ENCODE data around the gene PPP1R14C.
A peak's percentile ranks its signal among the peaks of the same experiment; 100 is the strongest.
"Not testable (repeated sequence)": the region's sequence is repeated elsewhere in the genome, so short reads cannot be mapped to it uniquely, and the experiment has no call there.

Gene PPP1R14C, protein sequence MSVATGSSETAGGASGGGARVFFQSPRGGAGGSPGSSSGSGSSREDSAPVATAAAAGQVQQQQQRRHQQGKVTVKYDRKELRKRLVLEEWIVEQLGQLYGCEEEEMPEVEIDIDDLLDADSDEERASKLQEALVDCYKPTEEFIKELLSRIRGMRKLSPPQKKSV

GRCh38 chr6:150142670-150143515 is at the start of gene PPP1R14C:
TSS of gene PPP1R14C (plus strand) at chr6:150143044. CDS start at chr6:150143193, 149 bp downstream.
- DNase-seq, result peak; percentile 67

DNA sequence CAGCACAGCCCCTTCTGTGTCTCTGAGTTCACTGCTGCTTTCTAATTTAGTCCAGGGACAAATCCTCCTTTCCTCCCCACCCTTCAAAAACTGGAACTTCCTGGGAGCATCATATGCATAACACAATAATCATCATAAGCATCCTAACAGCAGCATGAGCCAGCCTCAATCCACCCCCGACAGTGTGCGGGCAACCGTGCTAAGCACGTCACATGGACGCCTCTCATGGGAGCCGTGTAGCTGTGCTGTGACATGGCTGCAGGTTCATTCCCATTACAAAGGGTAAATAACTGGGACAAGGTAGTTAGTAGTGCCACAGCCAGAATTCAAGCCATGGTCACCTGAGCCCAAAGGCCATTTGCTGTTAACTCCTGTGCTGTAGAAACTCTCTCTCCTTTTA is 49.4 kb upstream of the PPP1R14C start:
- DNase-seq, result no peak

GRCh38 chr6:150098155-150098554 is 44.7 kb upstream of the PPP1R14C start:
- DNase-seq, result no peak

GRCh38 chr6:150099546-150099945 is 43.3 kb upstream of the PPP1R14C start:
- DNase-seq, result no peak

DNA sequence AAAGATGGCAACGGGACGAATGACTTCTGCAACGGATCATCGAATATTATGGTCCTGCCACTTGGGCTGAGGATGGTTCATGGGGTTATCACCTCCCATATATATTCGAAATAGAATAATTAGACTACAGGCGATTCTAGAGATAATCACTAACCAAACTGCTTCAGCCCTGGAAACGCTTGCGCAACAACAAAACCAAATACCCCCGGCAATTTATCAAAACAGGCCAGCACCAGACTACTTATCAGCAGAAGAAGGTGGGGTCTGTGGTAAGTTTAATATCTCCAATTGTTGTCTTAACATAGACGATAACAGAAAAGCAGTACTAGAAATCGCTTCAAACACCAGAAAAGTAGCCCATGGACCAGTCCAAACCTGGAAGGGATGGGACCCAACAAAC is 42.9 kb upstream of the PPP1R14C start:
- DNase-seq, result no peak

- no peak for DNase-seq
Observed at GRCh38 chr6:150100745-150101144, 42.1 kb upstream of the PPP1R14C start.

GRCh38 chr6:150102750-150103270 is 40.0 kb upstream of the PPP1R14C start:
- no peak for DNase-seq

DNA sequence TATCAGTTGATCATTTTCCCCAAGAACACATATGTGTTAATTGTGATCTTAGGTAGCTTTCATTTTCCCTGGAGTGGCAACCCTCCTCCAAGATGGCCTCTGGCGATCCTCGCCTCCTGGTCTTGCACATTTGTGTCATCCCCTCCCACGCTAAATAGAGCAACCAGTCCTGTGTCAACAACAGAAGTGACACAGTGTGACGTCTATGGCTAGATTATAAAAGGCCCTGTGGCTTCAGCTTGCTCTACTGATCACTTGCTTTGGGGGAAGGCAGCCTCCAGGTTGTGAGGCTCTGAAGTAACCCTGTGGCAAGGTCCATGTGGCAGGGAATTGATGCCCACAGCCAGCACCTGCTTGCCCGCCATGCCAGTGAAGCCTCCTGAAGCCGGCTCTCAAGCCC is 30.6 kb upstream of the PPP1R14C start:
- DNase-seq, result no peak

GRCh38 chr6:150115769-150116168 is 27.1 kb upstream of the PPP1R14C start:
- DNase-seq, result no peak

DNA sequence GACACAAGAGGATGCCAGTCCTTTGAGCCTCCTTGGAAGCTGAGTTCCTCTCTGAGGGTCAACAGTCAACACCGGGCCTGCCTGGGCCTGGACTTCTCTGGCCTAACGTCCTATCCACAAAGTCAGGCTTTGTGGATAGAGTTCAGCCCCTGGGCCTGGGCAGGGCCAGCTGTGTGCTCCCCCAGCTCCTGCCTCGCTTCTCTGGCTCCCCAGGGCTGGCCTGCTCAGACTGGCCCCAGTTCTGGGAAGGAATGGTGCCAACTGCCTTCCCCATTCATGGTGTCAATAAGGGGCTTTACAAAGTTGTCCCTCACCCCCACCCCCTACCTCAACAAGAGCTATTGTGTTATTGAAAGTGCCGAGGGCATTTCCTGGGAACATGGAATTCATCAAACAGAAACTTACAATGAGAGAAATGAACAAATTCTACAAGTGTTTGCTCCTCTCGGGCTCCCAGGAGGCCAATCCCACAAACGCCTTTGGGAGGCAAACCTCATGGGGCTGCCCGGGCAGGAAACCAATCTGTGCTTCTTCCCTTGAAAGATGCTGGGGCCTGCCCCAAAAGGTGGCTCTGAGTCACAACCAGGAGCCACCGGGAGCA is 26.5 kb upstream of the PPP1R14C start:
- DNase-seq, result no peak

- peak; percentile 56 for DNase-seq
Observed at GRCh38 chr6:150118203-150118602, 24.6 kb upstream of the PPP1R14C start.

GRCh38 chr6:150118627-150119026 is 24.2 kb upstream of the PPP1R14C start:
- DNase-seq, result peak; percentile 91

- DNase-seq, result peak; percentile 83
Observed at GRCh38 chr6:150119173-150119572, 23.7 kb upstream of the PPP1R14C start.

DNA sequence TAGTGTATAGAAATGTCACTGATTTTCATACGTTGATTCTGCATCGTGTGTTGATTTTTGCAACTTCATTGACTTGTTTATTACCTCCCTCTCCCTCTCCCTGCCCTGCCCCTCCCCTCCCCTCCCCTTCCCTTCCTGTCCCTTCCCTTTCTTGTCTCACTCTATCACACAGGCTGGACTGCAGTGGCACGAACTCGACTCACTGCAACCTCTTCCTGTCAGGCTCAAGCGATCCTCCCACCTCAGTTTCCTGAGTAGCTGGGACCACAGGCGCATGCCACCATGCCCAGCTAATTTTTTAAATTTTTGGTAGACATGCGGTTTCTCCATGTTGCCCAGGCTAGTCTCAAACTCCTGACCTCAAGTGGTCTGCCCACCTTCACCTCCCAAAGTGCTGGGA is 19.2 kb upstream of the PPP1R14C start:
- DNase-seq, result no peak

DNA sequence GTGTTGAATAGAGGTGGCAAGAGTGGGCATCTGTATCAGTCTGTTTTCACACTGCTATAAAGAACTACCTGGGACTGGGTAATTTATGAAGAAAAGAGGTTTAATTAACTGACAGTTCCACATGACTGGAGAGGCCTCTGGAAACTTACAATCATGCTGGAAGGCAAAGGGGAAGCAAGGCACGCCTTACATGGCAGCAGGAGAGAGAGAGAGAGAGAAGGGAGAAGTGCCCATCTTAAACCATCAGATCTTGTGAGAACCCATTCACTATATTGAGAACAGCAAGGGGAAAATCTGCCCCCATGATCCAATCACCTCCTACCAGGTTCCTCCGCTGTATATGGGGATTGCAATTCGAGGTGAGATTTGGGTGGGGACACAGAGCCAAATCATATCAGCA is 18.6 kb upstream of the PPP1R14C start:
- DNase-seq, result no peak

GRCh38 chr6:150126641-150127291 is 16.1 kb upstream of the PPP1R14C start:
- DNase-seq, result no peak

GRCh38 chr6:150128425-150128824 is 14.4 kb upstream of the PPP1R14C start:
- peak; percentile 57 for DNase-seq

DNA sequence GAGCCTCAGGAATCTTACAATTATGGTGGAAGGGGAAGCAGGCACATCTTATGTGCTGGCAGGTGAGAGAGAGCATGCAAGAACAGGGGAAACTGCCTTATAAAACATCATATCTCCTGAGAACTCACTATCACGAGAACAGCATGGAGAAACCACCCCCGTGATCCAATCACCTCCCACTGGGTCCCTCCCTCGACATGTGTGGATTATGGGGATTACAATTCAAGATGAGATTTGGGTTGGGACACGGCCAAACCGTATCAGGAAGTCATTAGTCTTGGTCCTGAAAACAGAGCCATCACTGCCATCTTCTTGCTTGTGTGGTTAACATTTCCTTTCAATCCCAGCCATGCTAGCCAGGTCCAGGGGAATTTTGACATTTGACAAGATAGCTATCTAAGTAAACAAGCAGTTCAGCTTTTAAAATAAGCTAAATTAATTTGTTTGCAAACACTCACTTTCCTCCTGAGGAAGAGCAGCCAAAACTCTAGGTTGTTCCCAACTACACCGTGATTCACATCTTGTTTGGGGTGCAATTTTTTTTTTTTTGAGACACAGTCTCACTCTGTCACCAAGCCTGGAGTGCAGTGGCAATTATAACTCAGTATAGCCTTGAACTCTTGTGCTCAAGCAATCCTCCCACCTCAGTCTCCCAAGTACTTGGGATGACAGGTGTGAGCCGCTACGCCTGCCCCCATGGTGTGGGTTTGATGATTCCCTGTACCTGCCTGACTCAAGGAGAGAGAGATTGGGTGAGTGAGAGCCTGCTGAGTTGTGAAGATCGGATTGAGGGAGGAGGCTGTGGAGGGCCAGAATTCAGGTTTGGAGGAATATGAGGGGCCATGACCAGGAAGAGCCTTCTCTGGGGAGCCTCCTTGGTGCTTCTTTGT is 13.0 kb upstream of the PPP1R14C start:
- DNase-seq, result no peak

DNA sequence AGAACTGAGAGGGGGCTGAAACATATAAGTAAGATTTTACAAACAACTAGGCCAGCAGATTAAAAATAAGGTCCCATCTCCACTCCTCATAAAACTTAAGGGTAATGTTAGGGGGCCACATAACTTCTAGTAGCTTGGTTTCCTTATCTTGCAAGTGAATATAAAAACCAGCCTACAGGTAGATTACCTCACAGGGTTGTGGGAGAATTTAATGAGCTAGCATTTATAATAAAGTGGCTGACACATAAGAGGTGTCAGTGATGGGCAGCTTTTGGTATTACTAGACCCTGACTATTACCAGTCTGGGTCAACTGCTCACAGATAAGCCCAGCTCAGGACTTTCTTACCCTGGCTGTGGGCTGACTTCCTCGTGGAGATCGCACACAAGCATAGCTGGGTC is 9.2 kb upstream of the PPP1R14C start:
- no peak for DNase-seq

- DNase-seq, result peak; percentile 15
Observed at GRCh38 chr6:150134280-150134920, 8.4 kb upstream of the PPP1R14C start.

DNA sequence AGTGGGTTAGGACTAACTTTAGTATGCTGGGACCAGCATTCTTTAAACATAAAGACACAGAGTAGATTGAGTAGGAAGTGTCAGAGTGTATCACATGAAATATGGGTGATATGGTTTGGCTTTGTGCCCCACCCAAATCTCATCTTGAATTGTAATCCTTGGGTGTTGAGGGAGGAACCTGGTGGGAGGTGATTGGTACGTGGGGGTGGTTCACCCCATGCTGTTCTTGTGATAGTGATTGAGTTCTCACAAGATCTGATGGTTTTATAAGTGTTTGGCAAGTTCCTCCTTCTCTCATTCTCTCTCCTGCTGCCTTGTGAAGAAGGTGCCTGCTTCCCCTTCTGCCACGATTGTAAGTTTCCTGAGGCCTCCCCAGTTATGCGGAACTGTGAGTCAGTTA is 5.1 kb upstream of the PPP1R14C start:
- DNase-seq, result not testable (repeated sequence)

GRCh38 chr6:150138638-150139037 is 4.2 kb upstream of the PPP1R14C start:
- DNase-seq, result no peak
